ENCODE measurements around the gene NELFA.

Gene NELFA

GRCh38 chr4:1968686-1969295 lies 40.0 kb downstream of the NELFA start:
- Histone ChIP-seq H2AFZ (ENCODE audit: low read length) (no peak overlapping the region), H2BK12ac (ENCODE audit: low read length) (no peak overlapping the region), H3K27me3 (ENCODE audit: control insufficient read depth in 3 of 3, insufficient read depth in 3 of 3, low read depth in 1 of 3, low read length in 3 of 3) (no peaks in the 10 kb centered on the region), H3K4me3 (ENCODE audit: low read length in 2 of 2) (no peak overlapping the region), H3K4ac (ENCODE audit: low read length) (no peak overlapping the region), H3K23ac (ENCODE audit: low read depth, low read length, poor library complexity) (no peak overlapping the region), H2AK5ac (ENCODE audit: low read depth, low read length) (no peak overlapping the region), H3K4me1 (ENCODE audit: control insufficient read depth in 2 of 2, insufficient read depth in 1 of 2, low read depth in 1 of 2, low read length in 2 of 2) (peaks cover 0 to 3% of the 10 kb centered on the region in 2 donors), H3K18ac (ENCODE audit: low read length) (no peak overlapping the region), H3K9me3 (replicated peaks in 1 of 2; ENCODE audit: control insufficient read depth in 2 of 2, insufficient read depth in 1 of 2, low read depth in 1 of 2, low read length in 2 of 2) (no peaks in the 10 kb centered on the region), H3K27ac (replicated peaks; ENCODE audit: low read length) (no peak overlapping the region), H3K36me3 (replicated peaks in 1 of 2; ENCODE audit: control insufficient read depth in 2 of 2, insufficient read depth in 2 of 2, low read length in 2 of 2) (peaks cover 43 to 97% of the 10 kb centered on the region in 2 donors), H4K91ac (ENCODE audit: low read depth, low read length, poor library complexity) (no peak overlapping the region), H2BK5ac (ENCODE audit: low read length) (no peak overlapping the region), H3K14ac (ENCODE audit: low read length) (no peak overlapping the region), H4K8ac (ENCODE audit: low read depth, low read length) (no peak overlapping the region), H3K9ac (ENCODE audit: low read depth, low read length, poor library complexity) (no peak overlapping the region), H2BK15ac (ENCODE audit: low read length) (no peak overlapping the region), H3K4me2 (ENCODE audit: insufficient read depth, low read length, poor library complexity, severe bottlenecking) (no peak overlapping the region), H3K79me1 (ENCODE audit: low read depth, low read length) (peaks cover 4% of the 10 kb centered on the region), H2BK120ac (ENCODE audit: low read depth, low read length) (no peak overlapping the region)
- no peak for DNase-seq (ENCODE audit: low spot score)
- WGBS, 2 donors (ENCODE audit: extremely low coverage in 2 of 2, insufficient read length in 2 of 2, insufficient replicate concordance in 1 of 2), result no CpG with 5 or more reads among the region's 7 CpGs

GRCh38 chr4:1967512-1968149 lies 41.1 kb downstream of the NELFA start:
- no peak overlapping the region for H3K23ac ChIP-seq (ENCODE audit: low read depth, low read length, poor library complexity)
- no peak overlapping the region for H3K18ac ChIP-seq (ENCODE audit: low read length)
- H3K4ac ChIP-seq (ENCODE audit: low read length), result no peak overlapping the region
- peaks cover 0 to 4% of the 10 kb centered on the region in 2 donors for H3K4me1 ChIP-seq (ENCODE audit: control insufficient read depth in 2 of 2, insufficient read depth in 1 of 2, low read depth in 1 of 2, low read length in 2 of 2)
- H3K79me1 ChIP-seq (ENCODE audit: low read depth, low read length), result peaks cover 4% of the 10 kb centered on the region
- H4K8ac ChIP-seq (ENCODE audit: low read depth, low read length), result no peak overlapping the region
- peaks cover 42 to 97% of the 10 kb centered on the region in 2 donors for H3K36me3 ChIP-seq (replicated peaks in 1 of 2; ENCODE audit: control insufficient read depth in 2 of 2, insufficient read depth in 2 of 2, low read length in 2 of 2)
- DNase-seq (ENCODE audit: low spot score), result no peak
- no peak overlapping the region for H2BK12ac ChIP-seq (ENCODE audit: low read length)
- no peak overlapping the region for H2BK5ac ChIP-seq (ENCODE audit: low read length)
- no peak overlapping the region for H2BK15ac ChIP-seq (ENCODE audit: low read length)
- no peak overlapping the region for H3K4me2 ChIP-seq (ENCODE audit: insufficient read depth, low read length, poor library complexity, severe bottlenecking)
- no peak overlapping the region for H3K14ac ChIP-seq (ENCODE audit: low read length)
- H2AFZ ChIP-seq (ENCODE audit: low read length), result no peak overlapping the region
- no peaks in the 10 kb centered on the region for H3K27me3 ChIP-seq (ENCODE audit: control insufficient read depth in 3 of 3, insufficient read depth in 3 of 3, low read depth in 1 of 3, low read length in 3 of 3)
- H4K91ac ChIP-seq (ENCODE audit: low read depth, low read length, poor library complexity), result no peak overlapping the region
- H2AK5ac ChIP-seq (ENCODE audit: low read depth, low read length), result no peak overlapping the region
- no peaks in the 10 kb centered on the region for H3K9me3 ChIP-seq (replicated peaks in 1 of 2; ENCODE audit: control insufficient read depth in 2 of 2, insufficient read depth in 1 of 2, low read depth in 1 of 2, low read length in 2 of 2)
- H2BK120ac ChIP-seq (ENCODE audit: low read depth, low read length), result no peak overlapping the region
- H3K9ac ChIP-seq (ENCODE audit: low read depth, low read length, poor library complexity), result no peak overlapping the region
- H3K4me3 ChIP-seq (ENCODE audit: low read length in 2 of 2), result no peak overlapping the region
- WGBS, 2 donors (ENCODE audit: extremely low coverage in 2 of 2, insufficient read length in 2 of 2, insufficient replicate concordance in 1 of 2), result no CpG with 5 or more reads among the region's 5 CpGs
- H3K27ac ChIP-seq (replicated peaks; ENCODE audit: low read length), result no peak overlapping the region

DNA sequence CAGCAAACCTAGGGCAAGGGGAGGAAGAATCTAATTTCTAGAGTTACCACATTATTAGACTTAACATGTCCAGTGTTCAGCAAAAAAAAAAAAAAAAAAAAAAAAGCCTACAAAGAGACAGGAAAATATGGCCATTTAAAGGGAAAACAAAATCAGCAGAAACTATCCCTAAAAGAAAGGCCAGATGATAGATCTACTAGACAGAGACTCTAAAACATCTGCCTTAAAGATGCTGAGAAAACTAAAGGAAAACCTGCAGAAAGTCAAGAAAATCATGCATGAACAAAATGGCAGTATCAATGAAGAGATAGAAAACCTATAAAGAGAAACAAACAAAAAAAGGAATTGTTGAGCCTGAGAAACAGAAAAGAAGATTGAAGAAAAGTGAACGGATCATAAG lies 43.8 kb downstream of the NELFA start:
- H3K14ac ChIP-seq (ENCODE audit: low read length), result no peak overlapping the region
- no peak overlapping the region for H2BK120ac ChIP-seq (ENCODE audit: low read depth, low read length)
- no peak overlapping the region for H4K91ac ChIP-seq (ENCODE audit: low read depth, low read length, poor library complexity)
- no peak overlapping the region for H3K4ac ChIP-seq (ENCODE audit: low read length)
- H3K9ac ChIP-seq (ENCODE audit: low read depth, low read length, poor library complexity), result no peak overlapping the region
- H3K4me3 ChIP-seq (ENCODE audit: low read length in 2 of 2), result no peak overlapping the region
- H2BK15ac ChIP-seq (ENCODE audit: low read length), result no peak overlapping the region
- H3K4me1 ChIP-seq (ENCODE audit: control insufficient read depth in 2 of 2, insufficient read depth in 1 of 2, low read depth in 1 of 2, low read length in 2 of 2), result peaks cover 0 to 4% of the 10 kb centered on the region in 2 donors
- no peaks in the 10 kb centered on the region for H3K27me3 ChIP-seq (ENCODE audit: control insufficient read depth in 3 of 3, insufficient read depth in 3 of 3, low read depth in 1 of 3, low read length in 3 of 3)
- H2AFZ ChIP-seq (ENCODE audit: low read length), result no peak overlapping the region
- no peaks in the 10 kb centered on the region for H3K79me1 ChIP-seq (ENCODE audit: low read depth, low read length)
- H3K23ac ChIP-seq (ENCODE audit: low read depth, low read length, poor library complexity), result no peak overlapping the region
- no peak overlapping the region for H3K18ac ChIP-seq (ENCODE audit: low read length)
- DNase-seq (ENCODE audit: low spot score), result no peak
- H3K9me3 ChIP-seq (replicated peaks in 1 of 2; ENCODE audit: control insufficient read depth in 2 of 2, insufficient read depth in 1 of 2, low read depth in 1 of 2, low read length in 2 of 2), result no peaks in the 10 kb centered on the region
- no peak overlapping the region for H2BK12ac ChIP-seq (ENCODE audit: low read length)
- no peak overlapping the region for H2AK5ac ChIP-seq (ENCODE audit: low read depth, low read length)
- peaks cover 44 to 97% of the 10 kb centered on the region in 2 donors for H3K36me3 ChIP-seq (replicated peaks in 1 of 2; ENCODE audit: control insufficient read depth in 2 of 2, insufficient read depth in 2 of 2, low read length in 2 of 2)
- H3K4me2 ChIP-seq (ENCODE audit: insufficient read depth, low read length, poor library complexity, severe bottlenecking), result no peak overlapping the region
- WGBS, 2 donors (ENCODE audit: extremely low coverage in 2 of 2, insufficient read length in 2 of 2, insufficient replicate concordance in 1 of 2), result no CpG with 5 or more reads among the region's 1 CpG
- H3K27ac ChIP-seq (replicated peaks; ENCODE audit: low read length), result no peak overlapping the region
- no peak overlapping the region for H4K8ac ChIP-seq (ENCODE audit: low read depth, low read length)
- no peak overlapping the region for H2BK5ac ChIP-seq (ENCODE audit: low read length)

- Histone ChIP-seq H3K27ac (replicated peaks; ENCODE audit: low read length) (no peak overlapping the region), H2AFZ (ENCODE audit: low read length) (no peak overlapping the region), H3K23ac (ENCODE audit: low read depth, low read length, poor library complexity) (no peak overlapping the region), H3K9ac (ENCODE audit: low read depth, low read length, poor library complexity) (no peak overlapping the region), H3K27me3 (ENCODE audit: control insufficient read depth in 3 of 3, insufficient read depth in 3 of 3, low read depth in 1 of 3, low read length in 3 of 3) (no peaks in the 10 kb centered on the region), H3K9me3 (replicated peaks in 1 of 2; ENCODE audit: control insufficient read depth in 2 of 2, insufficient read depth in 1 of 2, low read depth in 1 of 2, low read length in 2 of 2) (no peaks in the 10 kb centered on the region), H4K8ac (ENCODE audit: low read depth, low read length) (no peak overlapping the region), H3K14ac (ENCODE audit: low read length) (peak overlapping the region; percentile 11), H2BK15ac (ENCODE audit: low read length) (no peak overlapping the region), H2AK5ac (ENCODE audit: low read depth, low read length) (no peak overlapping the region), H3K79me1 (ENCODE audit: low read depth, low read length) (no peaks in the 10 kb centered on the region), H3K18ac (ENCODE audit: low read length) (no peak overlapping the region), H3K4me3 (ENCODE audit: low read length in 2 of 2) (no peak overlapping the region), H3K36me3 (replicated peaks in 1 of 2; ENCODE audit: control insufficient read depth in 2 of 2, insufficient read depth in 2 of 2, low read length in 2 of 2) (peaks cover 45 to 97% of the 10 kb centered on the region in 2 donors), H3K4ac (ENCODE audit: low read length) (no peak overlapping the region), H2BK120ac (ENCODE audit: low read depth, low read length) (no peak overlapping the region), H3K4me1 (ENCODE audit: control insufficient read depth in 2 of 2, insufficient read depth in 1 of 2, low read depth in 1 of 2, low read length in 2 of 2) (peaks cover 0 to 4% of the 10 kb centered on the region in 2 donors), H2BK12ac (ENCODE audit: low read length) (no peak overlapping the region), H4K91ac (ENCODE audit: low read depth, low read length, poor library complexity) (no peak overlapping the region), H2BK5ac (ENCODE audit: low read length) (no peak overlapping the region), H3K4me2 (ENCODE audit: insufficient read depth, low read length, poor library complexity, severe bottlenecking) (no peak overlapping the region)
- no peak for DNase-seq (ENCODE audit: low spot score)
- no CpG with 5 or more reads among the region's 6 CpGs for WGBS, 2 donors (ENCODE audit: extremely low coverage in 2 of 2, insufficient read length in 2 of 2, insufficient replicate concordance in 1 of 2)
These were observed 44.3 kb downstream of the NELFA start for GRCh38 chr4:1964443-1964842.
